GDM1 (cell line): ENCODE measurements around the gene ZNF791.
"Not testable (repeated sequence)": the region's sequence is repeated elsewhere in the genome, so short reads cannot be mapped to it uniquely, and the experiment has no call there.

ENCODE experiments used
- DNase-seq: peaks from one replicate; lab custom pipeline; 2025; lab: John Stamatoyannopoulos, UW

ZNF791 gene

DNA sequence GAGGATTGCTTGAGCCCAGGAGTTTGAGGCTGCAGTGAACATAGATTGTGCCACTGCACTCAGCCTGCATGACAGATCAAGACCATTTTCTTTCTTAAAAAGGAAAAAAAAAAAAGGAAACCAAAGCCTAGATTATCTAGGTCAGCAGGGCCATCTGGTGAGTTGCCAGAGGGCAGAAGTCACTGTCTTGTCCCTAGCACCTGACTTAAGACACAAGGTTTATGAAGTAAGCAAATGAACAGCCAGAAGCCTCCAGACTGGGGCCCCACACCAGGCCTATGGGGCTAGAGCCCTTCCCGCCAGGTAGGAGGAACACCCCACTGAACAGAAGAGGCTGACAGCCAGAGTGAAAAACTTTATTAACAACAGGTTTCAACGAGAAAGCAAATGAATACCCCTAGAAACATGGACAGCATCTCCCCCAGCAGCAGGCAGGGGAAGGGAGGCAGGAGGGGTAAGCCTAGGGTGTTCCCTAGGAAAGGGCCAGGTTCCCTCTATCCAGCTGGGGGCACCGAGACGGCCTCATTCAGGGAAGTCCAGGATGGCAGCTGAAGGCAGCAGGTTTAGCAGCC is 57.1 kb downstream of the ZNF791 start:
- no peak for DNase-seq

GRCh38 chr19:12668346-12668745 is 57.6 kb downstream of the ZNF791 start:
- no peak for DNase-seq

DNA sequence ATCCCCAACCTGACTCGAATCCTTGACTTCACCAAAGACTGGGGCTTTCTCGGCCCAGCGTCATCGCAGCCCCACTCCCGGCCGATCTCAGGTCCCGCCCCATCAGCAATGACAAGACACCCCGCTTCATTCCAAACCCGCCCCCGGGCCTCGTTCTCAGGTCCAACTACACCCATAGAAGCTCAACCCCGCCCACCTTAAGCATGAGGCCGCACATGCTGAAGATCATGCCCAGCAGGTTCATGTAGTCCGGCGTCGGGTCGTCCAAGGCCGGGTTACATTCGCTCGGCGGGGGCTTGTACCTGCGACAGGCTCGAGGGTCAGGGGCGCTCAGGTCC is 58.2 kb downstream of the ZNF791 start:
- DNase-seq = no peak

GRCh38 chr19:12669270-12670158 is 58.8 kb downstream of the ZNF791 start:
- DNase-seq = peak; percentile 62

- DNase-seq = no peak
Measured at GRCh38 chr19:12670159-12670928, 59.6 kb downstream of the ZNF791 start.

DNA sequence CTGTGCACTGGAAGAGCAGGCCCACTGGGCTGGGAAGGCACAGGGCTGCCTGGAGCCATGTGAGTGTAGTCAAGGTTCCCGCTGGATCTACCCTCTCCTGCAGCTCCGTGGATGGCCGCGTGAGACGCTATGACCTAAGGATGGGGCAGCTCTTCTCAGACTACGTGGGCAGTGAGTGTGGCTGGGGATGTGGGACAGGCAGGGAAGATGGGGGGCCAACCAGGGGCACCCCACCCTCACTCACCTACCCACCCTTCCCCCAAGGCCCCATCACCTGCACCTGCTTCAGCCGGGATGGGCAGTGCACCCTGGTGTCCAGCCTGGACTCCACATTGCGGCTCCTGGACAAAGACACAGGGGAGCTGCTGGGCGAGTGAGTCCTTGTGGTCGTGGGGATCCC is 62.0 kb downstream of the ZNF791 start:
- DNase-seq = no peak

- no peak for DNase-seq
Measured at GRCh38 chr19:12675399-12675798, 64.7 kb downstream of the ZNF791 start.

GRCh38 chr19:12675940-12676339 is 65.2 kb downstream of the ZNF791 start:
- DNase-seq = no peak

GRCh38 chr19:12676384-12676792 is 65.7 kb downstream of the ZNF791 start:
- peak; percentile 68 for DNase-seq

GRCh38 chr19:12676928-12677327 is 66.2 kb downstream of the ZNF791 start:
- no peak for DNase-seq

DNA sequence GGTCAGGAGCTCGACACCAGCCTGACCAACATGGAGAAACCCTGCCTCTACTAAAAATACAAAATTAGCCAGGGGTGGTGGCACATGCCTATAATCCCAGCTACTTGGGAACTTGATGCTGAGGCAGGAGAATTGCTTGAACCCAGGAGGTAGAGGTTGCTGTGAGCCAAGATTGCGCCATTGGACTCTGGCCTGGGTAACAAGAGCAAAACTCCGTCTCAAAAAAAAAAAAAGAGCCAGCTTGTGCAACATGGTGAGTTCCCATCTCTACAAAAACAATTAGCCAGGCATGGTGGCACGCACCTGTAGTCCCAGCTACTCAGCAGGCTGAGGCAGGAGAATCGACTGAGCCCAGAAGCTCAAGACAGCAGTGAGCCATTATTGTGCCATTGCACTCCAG is 67.3 kb downstream of the ZNF791 start:
- DNase-seq = not testable (repeated sequence)

DNA sequence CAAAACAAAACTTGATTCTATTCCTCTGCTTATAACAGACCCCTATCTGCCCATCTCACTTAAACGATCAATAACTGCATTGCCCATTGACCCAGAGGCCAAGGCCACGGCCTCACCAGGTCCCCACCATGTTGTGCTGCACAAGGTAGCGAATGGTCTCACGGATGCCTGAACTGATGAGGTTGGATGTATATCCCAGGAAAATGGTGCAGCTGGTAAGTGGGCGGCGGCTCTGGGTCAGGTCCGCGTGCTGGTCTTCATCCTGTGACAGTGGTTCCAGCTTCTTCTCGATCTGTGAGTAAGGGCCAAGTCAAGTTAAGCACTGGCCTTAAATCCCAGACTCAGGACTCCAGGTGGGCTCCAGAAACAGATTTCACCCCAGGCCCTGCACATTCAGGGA is 69.3 kb downstream of the ZNF791 start:
- DNase-seq = no peak

DNA sequence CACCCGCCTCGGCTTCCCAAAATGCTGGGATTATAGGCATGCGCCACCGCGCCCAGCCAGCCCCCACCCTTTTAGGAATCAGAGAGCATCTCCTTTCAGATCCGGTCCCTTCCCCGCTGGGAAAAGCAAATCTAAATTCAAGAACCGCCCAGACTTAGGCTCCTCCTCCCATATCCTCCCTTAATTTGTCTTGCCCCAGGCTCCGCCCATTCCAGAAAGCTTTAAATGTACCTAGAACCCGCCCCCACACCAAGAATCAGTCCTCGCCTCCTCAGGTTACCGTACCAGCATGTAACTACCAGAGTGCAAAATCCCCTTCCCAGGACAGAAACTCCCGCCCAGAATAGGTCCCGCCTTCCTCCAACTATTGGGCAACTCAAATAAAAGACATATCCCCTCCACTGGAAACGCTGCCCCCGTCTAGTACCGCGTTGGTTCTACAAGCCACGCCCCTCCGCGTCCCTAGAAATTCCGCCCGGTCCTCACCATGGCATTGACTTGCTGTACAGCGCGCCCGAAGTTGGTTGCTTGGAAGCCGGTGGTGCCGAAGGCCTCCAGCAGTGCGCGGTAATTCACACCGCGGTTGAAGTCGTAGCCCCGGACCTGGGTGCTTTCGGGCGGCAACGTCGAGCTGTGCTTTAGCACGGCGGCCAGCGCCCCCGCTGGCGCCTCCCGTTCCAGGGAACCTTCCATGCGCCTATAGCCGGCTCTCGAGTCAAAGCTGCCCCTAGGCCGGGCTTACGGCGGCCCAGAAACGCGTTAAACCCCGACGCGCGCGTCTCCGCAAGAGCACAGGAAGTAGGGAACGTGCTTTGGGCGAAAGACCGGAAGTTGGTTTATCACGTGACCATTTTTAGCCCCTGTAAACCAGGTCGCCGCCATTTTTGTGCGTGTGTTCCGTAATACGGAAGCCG is 70.6 kb downstream of the ZNF791 start, which contains the start of gene DHPS:
TSS of gene DHPS (minus strand) at position 807 of the 914 bp plus-strand sequence. CDS start at position 693, 114 bp downstream.
- peak; percentile 93 for DNase-seq
